GM12872 (cell line): ENCODE data around the gene UST.

ENCODE experiments used
- TF ChIP-seq, protein P1 (sequence below): IDR thresholded peaks from 3 replicates; pipeline ENCODE4 v1.5.1; 2011; ENCODE audit warnings: low read depth, mild to moderate bottlenecking, low read length, moderate library complexity; ENCODE audit not compliant: insufficient read depth

UST gene

GRCh38 chr6:149076355-149076734 lies 329.5 kb downstream of the UST start:
- TF ChIP-seq, protein P1, sequence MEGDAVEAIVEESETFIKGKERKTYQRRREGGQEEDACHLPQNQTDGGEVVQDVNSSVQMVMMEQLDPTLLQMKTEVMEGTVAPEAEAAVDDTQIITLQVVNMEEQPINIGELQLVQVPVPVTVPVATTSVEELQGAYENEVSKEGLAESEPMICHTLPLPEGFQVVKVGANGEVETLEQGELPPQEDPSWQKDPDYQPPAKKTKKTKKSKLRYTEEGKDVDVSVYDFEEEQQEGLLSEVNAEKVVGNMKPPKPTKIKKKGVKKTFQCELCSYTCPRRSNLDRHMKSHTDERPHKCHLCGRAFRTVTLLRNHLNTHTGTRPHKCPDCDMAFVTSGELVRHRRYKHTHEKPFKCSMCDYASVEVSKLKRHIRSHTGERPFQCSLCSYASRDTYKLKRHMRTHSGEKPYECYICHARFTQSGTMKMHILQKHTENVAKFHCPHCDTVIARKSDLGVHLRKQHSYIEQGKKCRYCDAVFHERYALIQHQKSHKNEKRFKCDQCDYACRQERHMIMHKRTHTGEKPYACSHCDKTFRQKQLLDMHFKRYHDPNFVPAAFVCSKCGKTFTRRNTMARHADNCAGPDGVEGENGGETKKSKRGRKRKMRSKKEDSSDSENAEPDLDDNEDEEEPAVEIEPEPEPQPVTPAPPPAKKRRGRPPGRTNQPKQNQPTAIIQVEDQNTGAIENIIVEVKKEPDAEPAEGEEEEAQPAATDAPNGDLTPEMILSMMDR, result no peak

- TF ChIP-seq, protein P1, result no peak
Measured at GRCh38 chr6:149077208-149077607, 330.4 kb downstream of the UST start.

- TF ChIP-seq, protein P1, result no peak
Measured at GRCh38 chr6:149078211-149078782, 331.5 kb downstream of the UST start.

DNA sequence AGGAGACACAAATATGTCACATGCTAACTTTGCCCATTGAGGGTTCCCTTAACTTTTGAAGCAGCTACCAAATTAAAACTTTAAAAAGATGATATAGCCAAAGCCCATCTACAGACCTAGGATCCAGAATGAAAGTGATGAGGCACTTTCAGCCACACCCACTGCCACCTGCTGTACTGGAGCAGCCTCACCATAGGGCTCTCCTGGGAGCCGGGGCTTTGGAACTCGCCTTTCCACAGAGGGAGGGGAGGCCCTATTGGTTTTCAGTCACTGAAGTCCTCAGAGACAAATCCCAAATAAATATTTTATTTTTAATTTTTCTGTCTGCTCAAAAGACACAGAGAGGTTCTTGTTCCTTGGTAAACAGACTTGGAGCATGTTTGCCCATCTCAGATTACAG lies 332.6 kb downstream of the UST start:
- TF ChIP-seq, protein P1, result no peak

- TF ChIP-seq, protein P1, result no peak
Measured at GRCh38 chr6:149079911-149080491, 333.2 kb downstream of the UST start.

- TF ChIP-seq, protein P1, result no peak
Measured at GRCh38 chr6:149080511-149080910, 333.7 kb downstream of the UST start.

- TF ChIP-seq, protein P1, result no peak
Measured at GRCh38 chr6:149081281-149081680, 334.5 kb downstream of the UST start.
